ELR (cell line): ENCODE measurements around the gene KCNK7.

Experiments
- DNase-seq: peaks from one replicate; pipeline ENCODE4 v3.0.0-alpha.2; 2015; ENCODE audit warnings: low read depth

Gene KCNK7

DNA sequence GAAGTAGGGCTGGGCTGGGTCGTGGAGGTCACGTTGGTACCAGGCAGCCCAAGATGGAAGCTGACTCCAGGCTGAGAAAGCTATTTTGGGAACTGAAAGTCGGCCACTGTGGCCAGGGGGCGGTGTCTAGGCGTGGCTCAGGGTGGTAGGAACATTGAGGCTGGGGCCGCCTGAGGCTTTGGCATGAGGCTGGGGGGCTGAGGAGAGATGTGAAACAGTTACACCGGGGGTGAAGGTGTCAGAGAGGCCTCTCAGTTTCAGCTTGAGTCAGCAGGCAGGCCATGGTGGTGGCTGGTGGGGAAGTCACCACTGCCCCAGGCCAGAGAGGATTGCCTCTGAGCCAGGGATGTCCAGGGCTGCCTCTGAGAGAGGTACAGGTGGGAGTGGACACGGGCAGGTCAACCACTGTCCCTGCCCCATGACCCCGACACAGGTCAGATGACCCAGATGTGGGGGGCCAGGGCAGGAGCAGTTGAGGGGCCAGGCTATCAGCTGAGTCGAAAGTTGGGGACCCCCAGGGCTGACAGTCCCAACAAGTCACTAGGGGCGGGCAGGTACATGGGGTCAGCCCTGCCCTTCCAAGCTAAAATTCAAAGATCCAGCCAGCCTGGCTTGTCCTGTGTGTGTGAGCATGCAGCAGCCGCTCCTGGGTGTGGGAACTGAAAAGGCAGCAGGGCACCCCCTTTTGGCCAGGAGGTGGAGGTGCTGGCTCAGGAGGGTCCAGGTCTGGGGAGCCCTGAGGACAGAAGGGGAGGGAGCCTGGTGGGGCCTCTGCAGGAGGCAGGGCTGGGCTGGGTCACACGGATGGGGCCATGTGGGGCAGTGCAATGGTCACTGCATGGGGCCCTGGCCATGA, 7.2 kb downstream of the KCNK7 start:
- DNase-seq = peak; percentile 76

DNA sequence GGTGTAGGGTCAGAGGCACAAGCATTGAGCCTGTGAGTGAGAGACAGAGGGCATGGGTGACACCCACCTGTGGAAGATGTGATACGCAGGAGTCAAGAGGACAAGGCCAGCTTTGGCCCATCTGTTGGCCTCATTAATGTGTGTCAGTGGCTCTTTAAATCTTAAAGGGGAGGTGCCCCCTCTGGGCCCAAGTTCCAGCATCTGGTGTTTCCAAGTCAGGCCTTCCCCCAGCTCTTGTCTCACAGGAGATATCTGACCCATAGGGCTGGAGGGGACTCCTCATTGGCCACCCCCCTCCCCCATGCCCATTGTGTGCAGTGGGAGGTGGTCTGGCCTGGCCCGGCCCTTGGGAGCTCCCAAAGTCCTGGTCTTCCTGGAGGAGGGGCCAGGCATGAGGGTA, 8.9 kb downstream of the KCNK7 start:
- no peak for DNase-seq

DNA sequence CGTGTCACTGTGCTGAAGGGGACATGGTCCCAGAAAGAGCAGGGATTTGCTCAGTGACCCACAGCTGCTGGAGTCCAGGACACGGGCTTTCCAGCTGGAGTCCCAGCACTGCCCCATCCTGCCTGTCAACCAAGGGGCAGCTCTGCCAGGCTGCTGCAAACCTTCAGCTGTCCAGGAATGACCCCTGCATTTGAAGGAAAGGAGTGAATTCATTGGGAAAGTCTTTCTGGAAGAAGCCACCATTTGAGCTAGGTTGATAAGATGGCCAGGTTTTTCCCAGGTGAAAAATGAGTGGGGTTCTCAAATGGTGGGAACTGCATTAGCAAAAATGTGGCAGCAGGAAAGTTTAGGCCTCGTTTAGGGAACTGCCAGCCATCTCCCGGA, 9.4 kb downstream of the KCNK7 start:
- DNase-seq = no peak

DNA sequence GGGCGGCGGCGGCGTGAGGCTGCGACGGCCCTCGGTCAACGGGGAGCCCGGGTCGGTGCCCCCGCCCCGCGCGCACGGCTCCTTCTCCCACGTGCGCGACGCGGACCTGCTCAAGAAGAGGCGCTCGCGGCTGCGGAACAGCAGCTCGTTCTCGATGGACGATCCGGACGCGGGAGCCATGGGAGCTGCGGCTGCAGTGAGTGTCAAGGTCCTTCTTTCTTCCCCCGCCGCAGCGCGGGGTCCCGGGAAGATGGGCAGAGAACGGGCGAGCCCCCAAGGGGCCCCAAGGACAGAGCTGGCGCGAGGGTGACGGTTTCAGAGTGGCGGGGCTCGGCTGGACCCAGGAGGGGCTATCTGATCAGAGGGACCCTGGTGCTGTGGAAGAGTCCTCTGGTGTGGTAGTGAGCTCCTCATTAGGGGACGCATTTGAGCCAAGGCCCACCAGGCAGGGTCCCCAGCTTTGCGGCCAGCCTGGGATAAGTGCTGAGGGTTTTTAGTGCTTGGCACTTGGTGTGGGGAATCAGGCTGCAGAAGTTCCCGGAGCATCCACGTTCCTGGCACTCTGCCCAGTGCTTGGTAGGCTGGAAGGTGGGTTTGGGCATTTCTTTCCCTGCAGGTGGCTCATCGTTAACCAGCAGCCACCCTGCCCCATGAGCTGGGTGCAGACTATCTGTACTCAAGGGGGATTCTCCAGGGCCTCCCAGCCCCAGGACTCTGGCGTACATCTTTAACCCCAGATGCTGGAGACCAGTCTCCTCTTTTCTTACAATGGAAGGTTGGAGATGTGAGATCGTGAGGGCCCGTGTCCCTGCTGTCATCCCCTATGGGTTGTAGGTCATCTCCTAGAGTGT, 10.0 kb downstream of the KCNK7 start:
- no peak for DNase-seq

DNA sequence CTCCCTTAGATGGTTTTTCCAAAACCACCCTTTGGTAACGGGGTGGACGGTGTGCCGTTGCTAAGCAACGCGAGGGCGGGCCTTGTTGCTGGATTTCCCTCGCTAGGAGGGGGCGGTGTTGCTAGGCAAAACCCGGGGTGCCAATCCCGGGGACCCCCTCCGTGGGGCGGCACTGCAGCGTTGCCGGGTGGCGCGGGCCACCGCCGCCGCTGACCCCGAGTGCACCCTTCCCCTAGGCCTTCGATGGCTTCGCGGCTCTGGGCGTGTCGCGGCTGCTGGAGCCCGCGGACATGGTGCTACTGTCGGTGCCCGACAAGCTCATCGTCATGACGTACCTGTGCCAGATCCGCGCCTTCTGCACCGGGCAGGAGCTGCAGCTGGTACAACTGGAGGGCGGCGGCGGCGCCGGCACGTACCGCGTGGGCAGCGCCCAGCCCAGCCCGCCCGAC, 10.9 kb downstream of the KCNK7 start:
- no peak for DNase-seq

DNA sequence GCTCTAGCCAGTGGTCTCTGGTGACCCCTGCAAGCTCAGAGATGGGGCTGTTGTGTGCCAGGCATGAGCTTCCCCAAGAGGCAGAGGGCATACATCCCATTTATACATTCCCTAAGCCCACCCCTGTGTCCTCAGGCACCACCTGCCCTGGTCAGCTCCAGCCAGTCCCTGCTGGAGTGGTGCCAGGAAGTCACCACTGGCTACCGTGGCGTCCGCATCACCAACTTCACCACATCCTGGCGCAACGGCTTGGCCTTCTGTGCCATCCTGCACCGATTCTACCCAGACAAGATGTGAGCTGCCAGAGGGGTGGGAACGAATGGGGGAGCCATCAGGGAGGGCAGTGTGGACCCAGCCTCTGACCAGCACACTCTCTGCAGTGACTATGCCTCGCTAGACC, 11.5 kb downstream of the KCNK7 start:
- DNase-seq = no peak

DNA sequence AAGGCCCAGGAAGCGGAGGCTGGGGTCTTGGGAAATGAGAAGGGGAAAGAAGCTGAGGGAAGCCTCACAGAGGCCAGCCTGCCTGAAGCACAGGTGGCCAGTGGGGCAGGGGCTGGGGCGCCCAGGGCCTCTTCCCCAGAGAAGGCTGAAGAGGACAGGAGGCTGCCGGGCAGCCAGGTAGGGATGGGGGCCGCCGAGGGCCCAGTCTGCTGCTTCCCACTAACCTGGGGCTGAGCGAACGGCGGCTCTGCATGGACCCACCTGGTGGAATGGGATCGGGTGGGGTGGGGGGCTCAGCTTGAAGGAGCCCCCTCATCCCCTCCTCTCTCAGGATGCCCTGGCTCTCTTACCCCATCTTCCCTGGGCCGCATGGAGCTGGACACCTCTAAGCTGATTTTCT, 12.0 kb downstream of the KCNK7 start:
- DNase-seq = no peak

DNA sequence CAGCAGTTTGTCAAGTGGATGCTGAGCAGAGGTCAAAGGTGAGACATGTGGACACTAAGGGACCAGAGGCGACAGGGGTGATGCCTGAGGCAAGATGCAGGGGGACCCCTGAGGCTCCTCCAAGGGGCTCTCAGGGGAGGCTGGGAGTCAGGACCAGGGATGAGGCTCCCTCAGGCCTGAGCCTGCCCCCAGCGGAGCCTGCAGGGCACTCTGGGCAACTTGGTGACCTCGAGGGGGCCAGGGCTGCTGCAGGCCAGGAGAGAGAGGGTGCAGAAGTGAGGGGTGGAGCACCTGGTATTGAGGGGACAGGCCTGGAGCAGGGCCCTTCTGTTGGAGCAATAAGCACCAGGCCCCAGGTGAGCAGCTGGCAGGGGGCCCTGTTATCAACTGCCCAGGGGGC, 13.7 kb downstream of the KCNK7 start:
- DNase-seq = no peak

DNA sequence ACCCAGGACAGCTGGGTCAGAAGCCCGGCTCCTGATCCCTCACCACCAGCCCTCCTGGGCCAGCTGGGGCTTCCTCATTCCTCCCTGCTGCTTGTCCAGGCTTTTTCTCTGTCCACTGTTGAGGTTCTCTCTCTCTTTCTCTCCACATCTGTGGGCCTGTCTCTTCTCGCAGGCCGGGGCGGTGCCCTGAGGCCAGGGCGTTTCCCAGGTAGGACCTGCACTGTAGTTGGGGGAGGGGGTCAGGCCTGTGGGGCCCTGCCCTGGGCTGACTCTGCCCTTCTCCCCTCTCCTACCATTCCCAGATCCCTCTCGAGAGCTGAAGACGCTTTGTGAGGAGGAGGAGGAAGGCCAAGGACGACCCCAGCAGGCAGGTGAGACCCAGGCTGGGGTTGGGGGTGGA, 14.8 kb downstream of the KCNK7 start:
- DNase-seq = no peak

DNA sequence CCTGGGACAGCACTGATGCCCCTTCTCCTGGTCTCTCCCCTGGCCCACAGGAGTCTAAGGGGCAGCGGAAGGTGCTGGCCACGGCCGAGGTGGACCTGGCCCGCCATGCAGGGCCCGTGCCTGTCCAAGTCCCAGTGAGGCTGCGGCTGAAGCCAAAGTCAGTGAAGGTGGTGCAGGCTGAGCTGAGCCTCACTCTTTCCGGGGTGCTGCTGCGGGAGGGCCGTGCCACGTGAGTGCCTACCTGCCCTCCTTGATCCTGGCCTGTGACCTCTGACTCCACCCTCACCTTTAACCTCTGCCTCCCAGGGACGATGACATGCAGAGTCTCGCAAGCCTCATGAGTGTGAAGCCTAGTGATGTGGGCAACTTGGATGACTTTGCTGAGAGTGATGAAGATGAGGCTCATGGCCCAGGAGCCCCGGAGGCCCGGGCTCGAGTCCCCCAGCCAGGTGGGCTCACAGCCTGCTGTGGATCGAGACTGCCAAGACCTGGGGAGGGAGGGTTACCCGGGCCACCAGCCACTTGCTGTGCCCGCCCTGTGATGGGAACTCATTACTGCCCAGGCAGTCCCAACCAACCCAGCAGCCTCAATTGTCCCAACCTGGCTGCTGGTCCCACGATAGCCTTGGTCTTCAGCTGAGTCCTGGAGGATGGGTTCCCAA, 15.4 kb downstream of the KCNK7 start:
- DNase-seq = no peak

DNA sequence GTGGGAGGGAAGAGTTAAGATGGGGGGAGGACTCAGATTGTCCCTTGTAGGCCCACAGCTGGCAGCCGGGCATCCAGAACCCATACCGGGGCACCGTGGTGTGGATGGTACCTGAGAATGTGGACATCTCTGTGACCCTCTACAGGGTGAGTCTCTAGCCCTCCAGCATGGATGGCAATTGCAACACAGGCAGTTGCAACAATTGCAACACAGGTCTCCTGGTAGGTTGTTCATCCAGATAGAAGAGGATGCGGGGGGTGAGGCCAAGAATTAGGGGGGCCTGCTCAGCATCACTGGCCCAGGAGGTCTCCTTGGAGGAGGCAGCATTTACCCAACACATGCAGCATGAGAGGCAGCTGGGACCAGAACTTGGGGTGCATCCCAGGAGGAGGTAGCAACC, 16.3 kb downstream of the KCNK7 start:
- DNase-seq = no peak

DNA sequence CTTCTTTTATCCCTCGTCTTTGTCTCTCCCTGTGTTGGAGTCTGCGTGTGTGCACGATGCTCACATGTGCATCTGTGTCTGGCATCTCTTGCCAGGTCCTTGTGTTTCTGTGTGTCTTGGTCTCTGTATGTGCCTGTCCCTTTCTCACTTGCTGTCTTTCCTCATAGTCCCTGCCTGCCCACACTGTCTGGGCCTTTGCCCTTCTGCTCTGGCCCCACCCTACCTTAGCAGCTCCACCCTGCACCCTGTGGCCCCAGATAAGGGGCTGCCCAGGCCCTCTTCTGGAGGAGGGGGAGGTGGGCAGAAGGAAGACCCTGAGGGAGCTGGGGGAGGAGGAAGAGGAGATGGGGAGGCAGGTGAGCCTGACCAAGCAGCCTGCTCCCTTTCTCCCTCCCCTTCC, 16.9 kb downstream of the KCNK7 start:
- no peak for DNase-seq

DNA sequence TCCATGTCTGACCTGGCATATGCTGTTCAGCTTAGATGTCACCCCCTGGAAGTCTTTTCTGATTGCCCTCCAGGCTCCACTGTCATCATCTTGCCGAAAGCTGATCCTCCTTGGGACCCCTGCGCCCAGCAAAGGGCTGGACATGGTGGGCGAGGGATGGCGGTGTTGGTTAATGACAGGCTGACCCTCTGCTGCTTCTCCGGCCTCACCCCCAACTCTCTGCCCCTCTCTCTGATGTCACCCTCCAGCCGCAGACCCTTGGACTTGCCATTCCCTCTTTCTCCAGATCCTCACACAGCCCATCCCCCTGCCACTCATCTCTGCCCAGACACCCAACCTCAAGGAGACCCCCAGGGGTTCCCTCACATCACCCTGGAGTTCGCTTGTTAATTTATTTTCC, 17.5 kb downstream of the KCNK7 start:
- no peak for DNase-seq

DNA sequence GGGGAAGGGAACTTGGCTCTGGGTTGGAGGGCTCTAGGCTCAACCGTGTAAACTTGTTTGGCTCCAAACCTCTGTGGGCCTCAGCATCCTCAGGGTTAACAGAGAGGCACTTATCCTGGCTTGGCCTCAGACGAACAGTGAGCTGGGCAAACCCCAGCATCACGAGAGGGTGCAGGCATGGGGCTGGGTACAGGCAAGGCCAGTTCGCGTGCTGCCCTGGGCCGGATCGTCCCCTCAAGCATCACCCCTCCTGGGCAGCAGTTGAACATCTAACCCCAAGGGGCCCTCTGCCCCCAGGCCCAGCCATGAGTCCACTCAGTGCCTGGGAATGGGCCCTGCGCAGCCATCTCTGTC, 17.9 kb downstream of the KCNK7 start:
- no peak for DNase-seq

DNA sequence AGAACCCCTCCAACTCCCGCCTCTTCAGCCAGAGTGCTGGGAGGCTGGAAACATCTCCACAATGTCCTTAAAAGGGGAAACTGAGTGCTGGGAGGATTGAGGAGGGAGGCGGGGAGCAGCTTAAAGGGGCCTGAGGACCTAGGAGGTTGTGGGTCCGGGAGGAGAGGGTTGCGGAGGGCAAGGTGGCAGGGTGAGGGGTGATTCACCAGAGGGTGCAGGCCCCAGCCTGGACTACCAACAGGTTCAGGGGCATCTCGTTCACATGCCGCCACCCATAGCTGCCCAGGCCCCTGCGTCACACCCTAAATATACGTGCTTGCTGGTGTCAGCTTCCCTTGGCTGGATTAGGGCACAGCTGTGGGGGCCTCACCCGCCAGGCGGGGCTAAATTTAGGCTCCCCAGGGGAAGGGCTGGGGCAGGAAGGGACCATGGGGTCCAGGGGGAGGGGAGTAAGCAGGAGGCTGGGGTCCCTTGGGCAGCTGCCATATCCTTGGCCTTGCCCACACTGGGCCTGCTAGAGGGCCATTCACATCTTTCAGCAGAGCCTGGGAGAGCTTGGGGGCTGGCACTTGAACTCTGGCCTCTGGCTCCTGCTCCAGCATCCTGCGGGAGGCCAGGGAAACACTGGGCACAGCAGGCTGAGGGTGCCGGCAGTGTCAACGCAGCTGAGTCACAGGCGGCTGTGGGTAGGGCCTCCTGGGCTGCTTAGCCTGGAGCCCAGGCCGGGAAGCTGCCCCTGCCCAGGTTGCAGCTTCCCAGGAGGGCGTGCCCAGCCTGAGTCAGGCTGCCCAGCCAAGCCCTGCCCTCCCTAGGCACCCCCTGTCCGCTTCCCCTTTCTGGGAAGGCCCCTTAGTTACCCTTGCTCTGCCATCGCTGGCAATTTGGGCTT, 18.5 kb downstream of the KCNK7 start:
- peak; percentile 87 for DNase-seq

DNA sequence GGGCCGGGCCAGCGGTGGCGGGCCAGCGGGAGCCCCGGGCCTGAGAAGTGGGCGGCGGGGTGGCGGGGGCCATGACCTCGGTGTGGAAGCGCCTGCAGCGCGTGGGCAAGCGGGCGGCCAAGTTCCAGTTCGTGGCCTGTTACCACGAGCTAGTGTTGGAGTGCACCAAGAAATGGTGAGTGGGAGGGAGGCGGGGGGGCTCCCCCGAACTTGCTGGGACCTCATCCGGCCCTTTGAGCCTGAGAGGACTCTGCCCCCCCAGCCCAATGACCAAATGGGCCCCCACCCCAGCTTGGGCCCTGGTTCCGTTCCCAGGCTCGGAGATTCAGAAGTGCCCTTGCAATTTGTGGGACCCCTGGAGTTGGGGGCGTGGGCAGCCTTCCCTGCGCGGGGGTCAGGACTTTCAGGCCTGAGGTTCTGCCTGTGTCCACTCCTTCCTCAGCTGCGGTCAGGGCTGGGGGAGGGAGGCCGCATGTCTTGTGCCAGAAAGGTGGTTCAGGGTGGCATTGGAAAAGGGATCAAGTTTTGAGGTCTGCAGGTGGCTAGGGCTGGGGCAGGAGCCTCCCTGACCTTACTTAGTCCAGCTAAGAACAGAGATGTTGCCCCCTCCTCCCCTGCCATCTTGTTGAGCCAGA, 19.3 kb downstream of the KCNK7 start:
- no peak for DNase-seq

DNA sequence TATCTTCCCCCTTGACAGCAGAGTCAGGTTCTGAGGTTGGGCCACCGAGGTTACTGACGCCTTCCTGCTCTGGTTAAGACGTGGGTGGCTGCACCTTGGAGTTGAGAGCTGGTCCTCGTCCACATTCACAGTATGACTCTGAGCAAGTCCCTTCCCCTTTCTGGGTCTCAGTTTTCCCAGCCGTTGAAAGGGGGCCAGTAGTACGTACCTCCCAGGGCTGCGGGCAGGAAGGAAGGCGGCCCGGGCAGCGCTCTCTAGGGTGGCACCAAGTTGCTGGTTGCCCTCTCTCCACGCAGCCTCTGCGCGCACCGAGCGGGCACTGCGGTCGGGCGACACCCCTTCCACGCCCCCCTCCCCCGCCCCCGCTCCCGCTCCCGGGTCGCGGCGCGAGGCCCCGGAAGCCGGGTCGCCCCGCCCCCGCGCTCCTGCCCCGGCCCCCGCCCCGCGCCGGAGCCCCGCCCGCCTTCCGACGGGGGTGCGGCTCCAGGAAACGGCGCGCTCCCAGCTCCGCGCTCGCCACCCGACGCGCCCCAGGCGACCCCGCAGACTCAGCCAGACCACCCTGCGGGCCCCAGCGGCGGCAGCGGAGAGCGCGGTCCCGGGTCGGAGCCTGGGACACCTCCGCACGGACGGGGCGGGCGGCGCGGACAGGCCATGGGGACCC, 19.9 kb downstream of the KCNK7 start, which contains the start of gene EHBP1L1:
Gene EHBP1L1 (plus strand): TSS at position 486 of the 664 bp plus-strand sequence. CDS start 250 bp downstream, outside the sequence.
- DNase-seq = peak; percentile 66

DNA sequence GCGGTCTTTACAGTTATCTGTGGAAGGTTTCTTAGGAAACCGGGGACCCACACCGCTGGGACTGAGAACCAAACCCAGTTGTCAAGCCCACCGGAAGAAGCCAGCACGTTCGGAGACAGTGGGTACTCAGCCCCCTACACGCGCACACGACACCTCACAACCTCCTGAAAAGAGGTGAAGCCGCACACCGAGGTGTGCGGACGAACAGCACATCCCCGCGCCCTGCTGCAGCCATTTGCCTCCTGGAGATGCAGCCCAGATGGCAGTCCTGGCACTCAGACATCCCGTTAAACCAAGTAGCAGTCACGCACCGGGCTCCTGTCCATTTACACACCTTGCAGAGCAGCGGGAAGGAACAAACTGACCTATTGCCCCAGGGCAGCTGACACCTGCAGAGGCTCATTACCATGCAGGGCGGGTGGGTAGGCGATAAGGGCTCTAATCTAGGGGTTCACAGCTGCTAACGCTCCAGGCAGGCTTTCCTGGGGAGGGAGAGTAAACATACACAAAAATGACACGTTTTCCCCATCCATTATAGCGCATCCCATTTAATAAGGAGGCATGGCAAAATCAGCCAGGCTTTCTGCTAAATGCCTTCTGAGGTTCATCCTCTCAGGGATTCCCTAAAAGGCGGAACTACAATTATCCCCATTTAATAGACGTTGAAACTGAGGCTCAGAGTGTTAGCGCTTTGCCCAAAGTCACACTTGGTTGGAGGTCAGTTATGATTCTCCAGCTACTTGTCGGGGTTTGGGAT, 20.6 kb downstream of the KCNK7 start:
- DNase-seq = peak; percentile 39

DNA sequence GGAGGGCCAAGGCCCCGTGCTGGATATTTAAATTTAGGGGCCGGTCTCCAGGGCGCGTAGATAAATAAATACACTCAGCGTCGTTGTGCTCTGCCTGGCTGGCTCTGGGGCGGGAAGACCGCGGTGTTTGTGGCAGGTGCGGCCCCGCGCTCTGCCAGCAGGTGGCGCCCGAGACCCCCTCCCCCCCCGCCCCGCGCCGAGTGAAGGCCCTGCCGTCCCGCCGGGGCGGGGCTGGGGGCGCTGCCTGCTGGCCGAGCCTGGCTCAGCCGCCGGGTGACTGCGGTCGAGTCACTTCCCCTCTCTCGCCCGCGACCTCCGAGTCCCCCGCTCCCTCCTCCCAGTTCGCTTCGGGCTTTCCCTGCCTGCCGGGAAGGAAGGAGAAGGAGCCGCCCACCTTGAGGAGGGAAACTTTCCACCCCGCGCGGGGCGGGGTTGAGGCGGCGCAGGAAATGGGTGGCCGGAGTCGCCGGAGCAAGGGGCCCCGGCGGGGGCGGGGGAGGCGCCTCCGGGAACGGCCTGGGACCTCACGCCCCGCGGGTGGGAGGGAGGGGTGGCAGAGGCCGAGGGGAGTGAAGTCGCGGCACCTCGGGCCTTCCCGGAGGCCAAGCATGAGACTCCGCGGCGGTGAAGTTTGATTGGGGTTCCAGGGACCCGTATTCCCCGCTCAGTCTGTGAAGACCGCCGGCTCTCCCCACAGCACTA, 21.3 kb downstream of the KCNK7 start:
- peak; percentile 97 for DNase-seq
